ENCODE results near the gene ADTRP.

The ADTRP gene

DNA sequence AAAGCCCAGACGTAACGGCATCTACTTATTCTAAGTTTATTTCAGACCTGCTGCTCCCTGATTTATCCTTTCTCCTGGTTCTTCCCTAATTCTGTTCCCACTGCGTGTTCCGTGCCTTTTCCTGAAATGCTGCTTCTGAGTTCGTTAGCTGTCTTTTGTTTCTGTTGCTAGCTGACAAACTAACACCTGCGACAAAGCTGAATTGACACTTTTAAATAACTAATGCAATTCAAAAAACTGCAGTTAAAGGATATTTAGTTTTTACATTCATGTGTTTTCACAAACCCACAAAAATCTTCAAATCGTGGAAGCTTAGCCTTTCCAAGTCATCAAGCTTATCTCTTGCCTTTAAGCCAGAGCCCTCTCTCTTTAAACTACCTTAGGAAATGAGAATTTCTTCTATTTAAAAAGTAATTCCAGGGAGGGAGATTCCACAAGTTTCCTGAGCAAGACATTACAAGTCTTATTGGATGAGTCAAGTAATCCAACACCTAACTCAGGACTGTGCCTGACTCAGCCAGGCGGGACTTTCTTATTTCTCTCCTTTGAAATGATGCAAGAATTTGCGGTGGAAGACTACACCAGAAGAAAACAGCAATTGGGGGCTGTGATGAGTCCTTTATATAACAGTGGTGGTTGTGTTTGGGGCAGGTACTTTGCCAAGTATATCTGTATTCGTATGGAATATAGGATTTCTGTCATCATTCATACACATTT, 6.3 kb downstream of the ADTRP start:
- peak; percentile 94 for DNase-seq

DNA sequence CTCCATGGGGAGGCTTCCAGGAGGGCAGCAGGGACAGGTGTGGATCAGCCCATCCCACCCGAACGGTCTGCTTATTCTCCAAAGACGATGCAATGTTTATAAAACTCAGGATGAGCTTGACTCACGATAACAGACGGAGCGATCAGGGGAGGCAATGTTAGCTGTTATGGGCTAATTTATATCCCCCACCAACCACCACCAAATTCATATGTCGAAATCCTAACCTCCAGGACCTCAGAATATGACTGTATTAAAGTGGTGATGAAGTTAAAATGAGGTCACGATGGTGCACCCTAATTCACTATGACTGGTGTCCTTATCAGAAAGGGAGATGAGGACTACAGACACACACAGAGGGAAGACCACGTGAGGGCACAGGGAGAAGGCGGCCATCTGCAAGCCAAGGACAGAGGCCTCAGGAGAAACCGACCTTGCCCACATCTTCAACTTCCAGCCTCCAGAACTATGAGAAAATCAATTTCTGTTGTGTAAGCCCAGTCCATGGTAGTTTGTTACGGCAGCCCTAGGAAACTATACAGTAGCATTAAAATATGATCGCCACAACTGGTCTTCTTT, 7.0 kb downstream of the ADTRP start:
- no peak for DNase-seq

DNA sequence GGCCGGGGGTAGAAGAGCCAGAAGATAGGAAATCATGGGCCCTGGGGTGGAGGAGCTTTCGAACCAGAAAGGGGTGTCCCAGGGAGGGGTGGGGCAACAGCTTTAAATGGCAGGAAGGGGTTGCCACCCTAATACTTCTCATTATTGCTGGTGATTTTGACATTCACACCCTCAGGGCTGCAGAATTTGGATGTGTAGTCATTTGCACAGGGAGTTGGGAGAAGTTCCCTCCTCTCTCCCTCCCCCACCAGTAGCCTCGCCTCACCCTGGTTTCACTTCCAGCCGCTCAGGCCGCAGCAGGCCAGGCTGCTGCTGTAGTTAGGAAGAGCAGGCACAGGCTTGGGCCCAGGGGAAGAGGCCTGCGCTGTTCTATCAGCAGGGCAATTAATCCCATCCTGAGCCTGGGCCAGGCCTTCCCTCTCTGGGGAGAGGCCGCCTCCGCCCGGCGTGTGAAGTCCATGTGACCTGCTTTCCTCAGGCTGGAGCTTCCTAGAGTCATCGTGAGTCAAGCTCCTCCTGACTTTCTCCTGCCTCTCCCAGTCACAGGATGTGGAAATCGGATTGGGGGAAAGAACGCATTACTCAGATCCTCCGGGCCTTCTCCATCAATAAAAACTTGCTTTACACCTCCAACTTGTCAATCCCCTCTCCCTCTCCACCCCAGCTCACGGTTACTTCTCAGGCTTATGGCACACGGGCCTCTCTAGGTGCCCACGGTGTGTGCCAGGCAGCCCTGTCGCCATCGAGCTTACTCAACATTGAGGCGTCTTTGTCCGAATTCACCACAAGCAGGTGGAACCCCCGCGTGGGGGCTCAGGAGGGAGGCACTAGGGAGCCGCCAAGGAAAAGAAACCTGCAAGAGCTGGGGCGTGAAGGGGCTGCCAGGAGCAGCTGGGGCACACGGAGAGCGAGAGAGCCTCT, 7.8 kb downstream of the ADTRP start:
- peak; percentile 94 for DNase-seq

GRCh38 chr6:11769811-11770545, 8.6 kb downstream of the ADTRP start:
- no peak for DNase-seq

DNA sequence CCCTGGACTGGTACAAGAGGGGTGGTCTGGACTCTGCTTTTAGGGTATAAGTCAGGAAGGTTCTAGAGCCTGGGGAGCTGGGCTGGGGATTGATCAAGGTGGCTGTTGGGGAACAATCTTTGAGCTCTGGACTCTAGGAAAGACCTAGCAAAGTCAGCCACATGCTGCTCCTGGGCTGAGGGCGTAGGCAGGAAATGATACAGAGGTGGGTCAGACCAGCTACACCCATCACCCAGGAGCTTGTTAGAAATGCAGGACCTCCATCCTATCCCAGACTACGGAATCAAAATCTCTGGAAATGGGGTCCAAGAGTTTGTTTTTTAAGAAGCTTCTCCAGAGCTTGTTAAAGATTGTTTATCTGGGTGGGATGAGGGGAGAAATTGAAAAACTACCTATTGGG, 9.4 kb downstream of the ADTRP start:
- DNase-seq = no peak

- DNase-seq = no peak
Observed at GRCh38 chr6:11767978-11768756, 10.4 kb downstream of the ADTRP start.

DNA sequence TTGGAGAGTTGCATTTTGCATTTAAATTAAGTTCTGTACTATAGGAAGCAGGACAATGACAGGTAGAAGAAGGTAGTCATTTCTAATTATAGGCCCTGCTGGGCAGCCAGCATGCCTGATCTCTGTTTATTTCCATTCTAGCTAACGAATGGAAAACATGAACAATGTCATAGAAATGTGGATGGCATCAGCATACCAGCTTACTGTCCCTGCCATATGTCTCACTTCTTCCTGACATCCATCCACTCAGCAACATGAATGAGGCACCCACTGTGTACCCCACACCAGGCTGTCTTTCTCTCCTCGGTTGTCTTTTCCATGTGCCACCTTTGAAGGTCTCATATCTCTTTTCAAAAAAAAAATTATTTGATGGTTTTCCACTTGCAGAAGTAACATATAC, 11.1 kb downstream of the ADTRP start:
- no peak for DNase-seq

- DNase-seq = peak; percentile 99
Observed at GRCh38 chr6:11766589-11767450, 11.8 kb downstream of the ADTRP start.

- peak; percentile 82 for DNase-seq
Observed at GRCh38 chr6:11766043-11766442, 12.6 kb downstream of the ADTRP start.

GRCh38 chr6:11764250-11764604, 14.4 kb downstream of the ADTRP start:
- no peak for DNase-seq

DNA sequence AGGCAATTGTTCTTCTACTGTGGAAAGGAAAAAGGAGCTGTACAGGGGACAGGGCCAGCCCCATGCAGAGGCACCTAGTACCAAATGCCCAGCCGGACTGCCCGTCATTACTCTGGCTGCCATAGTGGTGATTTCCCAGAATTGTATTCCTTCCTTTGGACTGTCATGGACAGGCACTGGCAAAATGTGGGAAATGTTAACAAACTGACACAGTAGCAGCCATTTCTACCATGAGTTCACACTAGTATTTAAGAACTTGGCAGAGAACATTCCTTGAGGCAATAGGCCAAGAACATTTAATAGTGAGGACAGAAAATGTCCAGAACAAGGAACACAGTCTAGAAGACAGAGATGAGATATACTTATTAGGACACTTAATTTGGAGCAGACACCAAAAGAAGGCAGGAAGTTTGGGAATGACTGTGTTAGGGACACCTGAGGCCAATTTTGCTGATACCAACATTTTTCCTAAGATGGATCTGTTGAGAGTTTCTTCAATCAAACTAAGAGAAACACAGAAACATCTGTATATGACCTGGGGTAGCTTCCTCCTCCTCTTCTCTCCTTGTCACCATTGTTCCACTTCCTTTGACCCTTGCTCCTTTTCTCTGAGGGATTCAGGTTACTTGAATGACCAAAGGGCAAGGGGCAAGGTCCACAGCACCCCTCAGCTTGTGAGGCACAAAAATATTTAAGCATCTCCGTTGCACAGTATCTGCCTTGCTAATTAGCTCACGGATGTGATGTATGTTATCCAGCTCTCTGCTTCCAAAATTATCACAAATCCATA, 14.9 kb downstream of the ADTRP start:
- no peak for DNase-seq

GRCh38 chr6:11762794-11763459, 15.7 kb downstream of the ADTRP start:
- DNase-seq = no peak

- DNase-seq = peak; percentile 80
Observed at GRCh38 chr6:11761744-11762620, 16.6 kb downstream of the ADTRP start.

GRCh38 chr6:11760015-11760473, 18.6 kb downstream of the ADTRP start:
- no peak for DNase-seq

GRCh38 chr6:11758878-11759277, 19.7 kb downstream of the ADTRP start:
- no peak for DNase-seq

DNA sequence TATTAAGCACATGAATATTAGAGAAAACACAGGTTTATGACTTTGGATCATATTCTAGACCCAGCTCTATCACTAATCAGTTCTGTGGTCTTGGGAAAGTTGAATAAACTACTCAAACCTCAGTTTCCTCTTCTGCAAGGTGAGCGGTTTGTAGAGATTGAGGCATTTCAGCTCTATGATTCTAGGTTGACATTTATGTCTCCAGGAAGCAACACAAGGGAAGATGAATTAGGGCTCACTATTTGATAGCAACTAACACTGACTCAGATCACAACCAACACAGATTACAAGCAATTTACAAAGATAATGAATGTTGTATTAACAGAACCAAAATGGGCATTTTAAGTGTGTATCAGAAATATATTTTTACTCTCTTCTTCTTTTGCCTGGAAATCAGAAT, 21.9 kb downstream of the ADTRP start:
- DNase-seq = no peak

- DNase-seq = no peak
Observed at GRCh38 chr6:11756292-11756691, 22.3 kb downstream of the ADTRP start.

- DNase-seq = no peak
Observed at GRCh38 chr6:11755725-11756124, 22.9 kb downstream of the ADTRP start.
